HUDEP-2 (cell line): ENCODE measurements around the gene ALX4.

Source experiments
- DNase-seq, 76 experiments: peaks; one replicate each; lab custom pipeline; 2025; ENCODE audit not compliant: unreplicated experiment in 76 of 76; lab: John Stamatoyannopoulos, UW

ALX4 gene

GRCh38 chr11:44303401-44303938, 6.5 kb downstream of the ALX4 start:
- no peak for DNase-seq

DNA sequence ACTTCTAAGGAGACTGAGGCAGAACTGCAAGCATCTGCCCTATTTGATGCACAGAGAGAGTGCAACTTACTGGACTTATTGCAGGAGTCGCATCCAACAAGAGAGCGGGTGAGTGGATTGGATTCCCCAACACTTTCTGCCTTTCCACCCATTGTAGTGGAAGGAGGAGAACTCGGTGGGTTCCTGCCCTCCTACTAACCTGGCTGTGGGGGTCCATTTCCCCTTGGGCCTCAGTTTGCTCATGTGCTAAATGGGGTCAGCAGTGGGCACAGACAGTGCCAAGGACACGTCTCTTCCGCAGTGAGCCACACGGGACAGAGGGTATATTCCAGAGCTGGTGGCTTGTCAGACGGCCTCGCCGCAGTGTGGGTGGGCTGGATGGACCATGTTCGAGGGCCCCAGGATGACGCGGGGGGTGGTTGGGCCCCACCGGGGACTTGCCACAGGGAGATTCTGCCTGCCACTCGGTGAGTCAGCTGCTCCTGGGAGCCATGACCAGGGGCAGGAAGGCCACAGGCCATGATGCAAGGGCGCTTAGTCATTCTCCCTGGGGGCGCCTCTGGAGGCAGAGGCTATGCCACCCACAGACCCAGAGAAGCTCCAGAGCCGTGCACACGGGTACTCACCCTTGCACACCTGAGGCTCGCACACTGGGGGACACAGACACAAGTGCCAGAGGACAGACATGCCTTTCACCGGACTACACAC, 8.2 kb downstream of the ALX4 start:
- no peak for DNase-seq

DNA sequence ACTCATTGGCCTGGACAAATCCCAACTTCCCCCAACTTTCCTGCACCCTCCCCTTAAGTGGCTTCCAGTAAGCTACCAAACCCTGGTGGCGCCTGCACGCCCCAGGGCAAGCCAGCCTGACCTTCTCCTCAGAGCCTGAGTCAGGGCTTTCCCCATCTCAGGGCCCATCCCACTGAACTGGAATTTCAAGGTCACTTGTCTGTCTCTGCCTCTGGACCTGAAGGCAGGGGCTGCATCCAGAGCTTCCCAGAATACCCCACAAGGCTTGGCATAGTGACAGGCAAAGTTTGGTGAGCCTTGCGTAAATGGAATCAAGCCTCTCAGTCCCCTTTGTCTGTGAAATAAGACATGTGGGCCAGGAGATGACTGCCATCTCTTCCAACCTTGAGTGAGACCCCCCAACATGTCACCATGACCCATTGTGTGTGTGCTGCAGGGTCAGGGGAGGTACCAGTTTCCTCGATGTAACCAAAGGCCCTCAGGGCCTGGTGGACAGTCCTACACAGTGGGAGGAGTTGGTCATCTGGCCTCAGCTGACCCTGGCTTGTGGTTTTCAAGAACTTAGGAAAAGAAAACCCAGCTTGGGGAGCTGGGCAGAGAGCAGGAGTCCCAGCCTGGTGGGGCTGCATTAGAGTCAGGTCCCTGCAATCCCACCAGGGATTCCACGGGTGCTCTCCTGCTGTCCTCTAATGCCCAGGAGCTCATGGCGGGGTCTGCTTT, 8.9 kb downstream of the ALX4 start:
- no peak for DNase-seq

DNA sequence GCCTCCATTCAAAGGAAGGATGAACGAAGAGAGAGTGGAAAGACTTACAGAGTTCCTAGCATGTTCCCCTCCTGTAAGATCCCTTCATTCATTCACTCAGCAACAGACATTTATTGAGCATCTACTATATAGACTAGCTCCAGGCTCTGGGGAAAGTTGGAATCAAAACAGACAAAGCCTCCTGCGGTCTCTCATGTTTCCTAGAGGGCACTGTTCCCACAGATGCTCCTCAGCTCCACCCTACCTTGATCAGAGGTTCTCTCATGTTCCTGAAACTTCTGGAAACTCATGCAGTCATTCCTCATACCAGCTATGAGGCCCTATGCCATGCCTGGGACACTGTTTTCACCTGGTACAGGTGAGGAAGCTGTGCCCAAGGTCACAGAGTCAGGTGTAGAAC, 11.1 kb downstream of the ALX4 start:
- no peak for DNase-seq

DNA sequence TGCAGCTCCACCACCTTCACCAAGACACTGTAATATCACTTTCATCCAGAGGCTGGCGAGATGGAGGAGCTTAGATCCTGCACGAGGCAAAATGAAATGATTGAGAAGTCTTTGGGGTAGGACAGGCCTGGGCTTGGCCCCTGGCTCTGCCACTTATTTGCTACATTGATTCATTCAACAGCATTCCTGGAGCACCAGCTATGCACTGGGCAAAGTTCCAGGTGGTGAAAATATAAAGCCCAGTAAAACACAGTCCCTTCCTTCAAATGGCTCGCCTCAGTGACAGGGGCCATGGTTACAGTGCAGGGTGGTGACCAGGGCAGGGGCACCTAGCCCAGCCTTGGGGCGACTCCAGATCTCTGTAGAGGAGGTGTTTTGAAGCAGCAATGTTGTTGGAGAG, 19.7 kb downstream of the ALX4 start:
- DNase-seq: no peak

DNA sequence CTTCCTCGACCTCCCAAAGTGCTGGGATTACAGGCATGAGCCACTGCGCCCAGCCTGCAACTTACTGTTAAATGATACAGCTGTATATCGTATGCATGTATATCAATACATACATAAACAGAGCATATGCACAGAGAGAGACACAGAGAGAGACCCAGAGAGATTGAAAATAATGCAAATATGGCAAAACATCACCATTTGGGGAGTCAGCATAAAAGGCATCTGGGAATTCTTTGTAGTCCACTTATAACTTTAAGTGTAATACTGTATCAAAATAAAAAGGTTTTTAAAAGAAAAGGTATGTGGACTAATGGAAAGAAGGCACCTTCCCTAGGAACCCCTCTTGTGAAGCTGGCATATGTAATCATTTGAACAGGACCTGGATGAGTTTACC, 21.8 kb downstream of the ALX4 start:
- DNase-seq: no peak

GRCh38 chr11:44286911-44287310, 23.0 kb downstream of the ALX4 start:
- DNase-seq: no peak

DNA sequence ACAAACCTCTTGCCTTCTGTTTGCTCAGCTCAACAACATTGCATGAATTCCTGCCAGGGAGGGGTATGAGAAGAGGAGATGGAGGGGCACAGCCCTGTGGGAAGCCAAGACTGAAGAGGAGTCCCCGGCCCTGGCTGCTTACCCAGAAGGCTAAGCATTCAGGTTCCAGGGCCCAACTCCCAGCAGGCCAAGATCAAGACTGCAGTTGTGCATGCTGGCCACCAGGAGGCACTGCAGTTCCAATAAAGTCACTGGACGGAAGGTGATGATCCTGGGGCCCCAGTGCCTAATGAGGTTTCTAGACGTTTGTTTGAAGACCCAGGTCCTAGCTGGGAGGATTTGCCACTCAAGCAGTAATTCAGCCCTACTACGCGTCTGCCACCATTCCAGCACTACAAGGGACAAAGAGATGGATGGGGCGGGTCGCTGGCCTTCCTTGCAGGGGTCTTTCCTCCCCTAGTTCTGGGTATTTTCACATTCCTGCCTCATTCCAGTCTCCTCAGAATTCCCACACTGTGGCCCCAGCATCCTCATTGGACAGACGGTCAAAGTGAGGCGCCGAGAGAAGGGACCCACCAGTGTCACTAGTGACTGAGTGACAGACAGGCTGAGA, 23.6 kb downstream of the ALX4 start:
- DNase-seq: peak in 63 of 76 experiments; percentile 6 to 74 (median 32)

DNA sequence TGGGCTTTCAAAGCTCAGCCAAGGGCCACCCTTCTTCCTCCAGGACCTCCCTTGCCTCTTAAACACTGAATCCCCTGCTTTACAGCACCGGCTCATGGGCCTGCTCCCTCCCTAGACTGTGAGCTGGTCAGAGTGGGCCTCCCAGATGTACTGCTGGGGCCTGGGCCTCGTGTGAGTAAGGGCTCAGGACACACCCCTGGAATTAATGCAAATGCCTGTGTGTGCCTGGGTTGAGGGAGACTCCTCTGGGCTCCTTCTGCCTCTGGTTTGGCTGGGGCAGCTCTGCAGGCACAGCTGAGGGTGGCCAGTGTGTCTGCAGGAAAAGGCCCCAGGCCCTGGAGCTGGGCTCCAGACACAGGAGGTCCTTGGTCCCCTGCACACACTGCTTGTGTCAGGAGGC, 24.2 kb downstream of the ALX4 start:
- no peak for DNase-seq

DNA sequence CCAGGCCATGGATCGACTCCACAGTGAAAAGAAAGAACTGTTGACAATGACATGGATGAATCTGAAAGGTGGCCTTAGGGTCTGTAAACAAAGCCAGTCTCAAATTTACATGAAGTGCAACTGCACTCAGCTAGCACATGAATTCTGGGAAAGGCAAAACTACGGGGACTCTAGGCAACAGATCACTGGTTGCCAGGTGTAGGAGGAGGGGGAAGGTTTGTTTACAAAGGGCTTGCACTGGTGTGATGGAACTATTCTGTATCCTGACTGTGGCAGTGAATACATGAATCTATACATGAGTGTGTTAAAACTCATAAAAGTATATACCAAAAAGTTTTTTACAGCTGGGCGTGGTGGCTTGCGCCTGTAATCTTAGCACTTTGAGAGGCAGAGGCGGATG, 27.3 kb downstream of the ALX4 start:
- no peak for DNase-seq

GRCh38 chr11:44281151-44281550, 28.8 kb downstream of the ALX4 start:
- no peak for DNase-seq

DNA sequence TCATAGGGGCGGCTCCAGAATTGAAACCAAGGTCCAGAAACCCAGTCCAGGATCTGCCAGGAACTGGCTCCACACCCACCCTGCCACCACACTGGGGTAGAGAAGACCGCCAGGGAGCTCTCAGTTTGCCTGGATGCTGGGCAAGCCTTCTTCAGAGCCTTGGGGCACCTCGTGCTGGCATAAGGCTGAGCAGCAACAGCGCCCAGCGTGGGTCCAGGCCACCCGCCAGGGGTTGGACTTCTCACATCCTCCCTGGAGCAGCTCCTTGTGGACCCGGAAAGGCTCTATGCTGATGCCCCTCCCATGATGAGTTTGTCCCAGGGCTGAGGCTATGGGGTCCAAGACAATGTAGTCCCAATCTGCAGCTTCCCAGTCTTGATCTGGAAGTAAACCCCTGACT, 29.7 kb downstream of the ALX4 start:
- no peak for DNase-seq

- no peak for DNase-seq
Observed at GRCh38 chr11:44279483-44279882, 30.5 kb downstream of the ALX4 start.

DNA sequence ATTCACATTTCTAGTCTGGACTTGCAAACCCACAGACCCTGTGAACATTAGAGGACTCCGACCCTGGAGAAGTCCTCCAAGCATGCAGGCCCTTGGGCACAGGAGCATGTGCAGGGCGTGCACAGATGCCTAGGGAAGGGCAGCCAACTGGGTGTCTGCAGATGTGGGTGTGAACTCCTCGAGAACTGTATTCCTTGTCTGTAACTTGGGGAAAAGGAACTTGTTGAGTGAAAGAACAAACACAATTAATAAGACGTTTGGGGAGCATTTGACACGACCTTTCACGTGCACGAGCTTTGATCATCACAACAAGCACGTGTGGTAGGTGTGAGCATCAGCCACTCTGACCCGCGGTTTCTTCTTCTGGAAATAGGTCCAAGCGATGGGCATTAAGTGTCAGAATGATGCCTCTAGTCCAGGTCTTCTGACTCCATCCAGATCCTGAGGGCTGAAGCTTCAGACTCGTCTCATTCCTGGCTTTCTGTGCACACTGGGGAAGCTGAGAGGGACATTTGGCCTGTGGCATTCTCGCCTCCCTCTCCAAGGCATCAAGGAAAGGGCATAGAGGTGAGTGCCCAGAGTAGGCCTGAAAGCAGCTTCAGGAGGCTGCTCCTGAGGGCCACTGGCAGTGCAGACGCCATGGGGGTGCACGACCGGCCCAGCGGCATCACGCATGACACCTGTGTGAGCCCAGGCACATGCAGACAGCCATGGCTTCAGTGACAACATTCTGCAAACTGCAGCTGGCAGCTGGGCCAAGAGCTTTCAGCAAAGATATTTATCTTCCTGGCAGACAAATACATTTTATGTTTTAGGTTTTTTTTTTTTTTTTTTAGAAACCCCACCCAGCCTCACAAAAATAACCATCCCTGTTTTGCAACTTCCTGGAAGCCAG, 32.5 kb downstream of the ALX4 start:
- DNase-seq: no peak

- no peak for DNase-seq
Observed at GRCh38 chr11:44275961-44276550, 33.9 kb downstream of the ALX4 start.

DNA sequence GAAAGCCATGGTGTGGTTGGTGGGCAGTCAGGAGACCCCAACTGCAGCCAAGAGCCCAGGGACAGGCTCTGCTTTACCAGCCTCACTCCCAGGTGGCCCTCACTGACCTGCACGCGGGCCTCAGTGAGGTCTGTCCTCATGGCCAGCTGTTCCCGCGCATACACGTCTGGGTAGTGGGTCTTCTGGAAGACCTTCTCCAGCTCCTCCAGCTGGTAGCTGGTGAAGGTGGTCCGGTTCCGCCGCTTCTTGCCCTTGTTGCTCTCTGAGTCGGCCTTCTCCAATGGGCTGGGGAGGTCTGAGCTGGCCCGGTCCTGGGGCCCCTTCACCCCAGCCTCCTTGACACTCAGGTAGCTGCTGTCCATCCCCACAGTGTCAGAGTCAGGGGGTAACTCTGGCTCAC, 34.7 kb downstream of the ALX4 start:
- no peak for DNase-seq

- DNase-seq: no peak
Observed at GRCh38 chr11:44274404-44274803, 35.5 kb downstream of the ALX4 start.

DNA sequence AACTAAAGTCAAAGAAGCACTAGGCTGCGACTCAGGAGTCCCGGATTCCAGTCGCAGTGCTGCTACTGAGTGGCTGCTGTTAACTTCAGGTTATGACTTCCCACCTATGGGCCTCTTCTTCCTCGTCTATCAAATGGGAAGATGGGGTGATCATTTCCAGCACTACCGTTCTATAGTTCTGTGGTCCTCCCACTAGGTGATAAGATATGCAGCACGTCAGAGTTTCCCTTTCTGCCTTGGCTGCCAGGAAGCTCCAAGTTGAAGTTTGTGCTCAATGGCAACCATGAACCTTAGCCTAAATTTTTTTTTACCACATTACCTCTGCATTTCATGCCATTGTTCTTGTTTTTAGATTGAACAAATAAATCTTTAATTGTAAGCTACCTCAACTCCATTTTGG, 38.7 kb downstream of the ALX4 start:
- DNase-seq: peak in 2 of 76 experiments; percentile 18 to 23

- DNase-seq: peak in 63 of 76 experiments; percentile 1 to 76 (median 40)
Observed at GRCh38 chr11:44270403-44271273, 39.3 kb downstream of the ALX4 start.
